NCI-H2029 treated with DMSO at 0.1 percent for 48 hours (cell line): ENCODE results near the gene LMO1.

Experiments used
- DNase-seq: peaks from one replicate; lab custom pipeline; 2025; lab: John Stamatoyannopoulos, UW

The LMO1 gene

GRCh38 chr11:8225589-8226036 is 38.1 kb downstream of the LMO1 start:
- peak; percentile 41 for DNase-seq

DNA sequence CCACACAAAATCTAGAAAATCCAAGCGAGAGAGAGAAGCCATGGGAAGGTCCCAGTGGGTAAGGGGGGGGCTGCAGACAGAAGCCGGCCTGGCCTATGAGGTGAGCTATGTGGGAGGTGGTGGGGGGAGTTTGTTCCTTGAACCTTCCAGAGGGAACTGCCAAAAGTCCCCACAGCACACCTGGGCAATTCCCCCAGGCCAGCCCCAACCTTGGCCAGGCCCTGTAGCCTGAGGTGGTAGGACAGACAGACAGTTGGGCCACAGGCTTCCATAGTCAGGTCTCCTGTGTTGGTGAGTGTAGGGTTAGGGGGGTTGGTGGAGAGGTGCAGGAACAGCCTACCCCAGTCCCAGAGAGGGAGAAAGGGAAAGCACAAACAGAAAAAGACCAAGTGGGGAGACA is 39.0 kb downstream of the LMO1 start:
- DNase-seq = no peak

DNA sequence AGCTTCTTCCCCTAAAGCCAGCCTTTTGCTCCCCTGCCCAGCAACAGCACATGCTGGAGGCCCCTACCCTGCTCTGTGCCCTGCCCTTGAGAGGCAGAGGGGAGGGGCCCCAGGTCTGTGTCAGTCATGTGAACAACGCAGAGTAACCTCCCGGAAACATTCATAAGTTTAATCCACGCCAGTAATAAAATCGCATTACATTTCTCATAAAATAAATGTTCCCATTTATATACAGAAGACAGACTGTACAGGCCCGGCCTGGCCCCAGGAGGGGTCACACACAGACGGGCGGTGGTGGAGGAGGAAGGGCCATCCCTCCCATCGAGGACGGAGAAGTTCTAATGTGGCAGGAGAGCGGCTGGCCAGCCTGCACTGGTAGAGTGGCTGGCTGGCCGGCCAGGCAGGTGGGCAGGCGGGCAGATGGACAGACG is 39.5 kb downstream of the LMO1 start:
- DNase-seq = no peak

DNA sequence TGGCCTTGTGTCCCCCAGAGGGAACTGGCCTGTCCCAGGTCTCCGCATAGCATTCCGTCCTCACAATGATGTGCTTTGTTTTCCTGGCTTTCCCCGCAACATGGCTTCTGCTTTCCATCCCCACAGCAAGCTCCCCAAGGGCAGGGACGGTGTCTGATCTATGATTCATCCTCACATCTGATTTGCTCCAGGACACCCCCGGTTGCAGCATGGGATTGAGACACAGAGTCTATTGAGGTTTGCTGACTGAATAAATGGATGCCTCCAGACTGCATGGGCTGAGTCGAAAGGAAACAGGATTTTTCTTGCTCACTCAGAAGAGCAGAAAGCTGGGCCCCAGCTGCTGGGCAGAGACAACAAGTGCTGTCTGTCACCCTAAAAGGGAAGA is 40.2 kb downstream of the LMO1 start:
- DNase-seq = no peak

DNA sequence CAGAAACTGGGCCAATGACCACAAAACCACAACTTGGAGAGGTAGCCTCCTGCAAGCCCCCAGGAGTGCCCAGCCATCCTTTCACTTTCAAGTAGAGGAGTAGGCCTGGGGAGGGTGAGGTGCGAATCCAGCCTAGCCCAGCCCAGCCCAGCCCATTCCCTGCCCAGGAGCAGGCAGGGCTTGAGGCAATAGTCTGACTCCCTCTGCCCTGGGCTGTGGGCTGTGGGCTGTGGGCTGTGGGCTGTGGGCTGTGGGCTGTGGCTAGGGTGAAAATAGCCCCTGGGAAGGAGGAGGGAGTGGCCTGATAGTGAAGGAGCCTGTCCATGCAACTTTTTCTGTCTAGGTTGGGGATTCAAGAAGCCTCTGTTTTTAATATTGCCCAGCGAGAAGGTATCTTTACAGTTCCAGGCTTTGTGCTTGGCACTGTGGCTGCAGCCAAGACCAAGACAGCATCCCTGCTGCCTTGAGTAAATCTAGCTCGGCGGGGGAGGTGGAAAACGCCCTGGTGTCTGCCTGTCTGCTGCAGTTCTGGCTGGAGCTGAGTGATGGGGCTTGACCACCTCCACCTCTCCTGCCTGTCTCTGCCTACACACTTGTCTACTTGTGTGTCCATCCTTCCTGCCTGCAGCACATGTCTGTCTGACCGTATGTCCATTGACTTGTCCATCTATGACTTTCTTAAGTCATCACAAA is 40.7 kb downstream of the LMO1 start:
- no peak for DNase-seq

GRCh38 chr11:8221917-8222495 is 41.7 kb downstream of the LMO1 start:
- no peak for DNase-seq

DNA sequence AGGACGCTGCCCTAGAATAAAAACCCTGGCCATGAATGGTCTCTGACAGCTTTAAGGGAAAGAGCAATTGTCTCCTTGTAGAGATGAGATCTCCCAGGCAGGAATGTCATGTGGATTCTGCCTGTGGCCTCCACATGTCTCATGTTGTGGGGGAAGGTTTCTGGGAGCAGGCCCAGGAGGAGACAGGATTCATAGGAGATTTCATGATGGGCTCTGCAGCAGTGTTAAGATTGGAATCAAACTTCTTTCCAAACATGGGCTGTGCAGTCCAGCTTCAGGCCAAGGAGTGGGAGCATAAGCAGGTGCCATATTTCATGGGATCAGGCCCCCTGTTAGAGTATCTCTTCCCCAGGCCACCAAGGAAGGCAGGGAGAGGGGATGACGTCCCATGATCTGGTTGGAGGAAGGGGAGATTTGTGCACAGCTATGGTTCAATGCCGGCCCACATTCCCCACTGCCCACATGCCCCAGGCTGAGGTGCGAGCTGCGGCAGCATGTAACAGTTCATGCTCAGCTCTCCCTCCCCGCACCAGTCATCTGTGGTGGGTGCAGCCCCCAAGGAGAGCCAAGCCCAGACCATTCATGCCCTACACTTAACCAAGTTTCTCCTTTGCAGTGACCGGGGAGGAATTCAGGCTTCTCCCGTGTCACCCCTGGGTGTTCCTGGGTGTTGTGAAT is 42.5 kb downstream of the LMO1 start:
- no peak for DNase-seq

- no peak for DNase-seq
Observed at GRCh38 chr11:8220261-8221045, 43.2 kb downstream of the LMO1 start.

GRCh38 chr11:8219257-8220021 is 44.2 kb downstream of the LMO1 start:
- DNase-seq = peak; percentile 9

GRCh38 chr11:8218840-8219239 is 44.8 kb downstream of the LMO1 start:
- no peak for DNase-seq

- no peak for DNase-seq
Observed at GRCh38 chr11:8218409-8218808, 45.3 kb downstream of the LMO1 start.

GRCh38 chr11:8217926-8218325 is 45.8 kb downstream of the LMO1 start:
- DNase-seq = no peak

GRCh38 chr11:8217136-8217535 is 46.5 kb downstream of the LMO1 start:
- no peak for DNase-seq

DNA sequence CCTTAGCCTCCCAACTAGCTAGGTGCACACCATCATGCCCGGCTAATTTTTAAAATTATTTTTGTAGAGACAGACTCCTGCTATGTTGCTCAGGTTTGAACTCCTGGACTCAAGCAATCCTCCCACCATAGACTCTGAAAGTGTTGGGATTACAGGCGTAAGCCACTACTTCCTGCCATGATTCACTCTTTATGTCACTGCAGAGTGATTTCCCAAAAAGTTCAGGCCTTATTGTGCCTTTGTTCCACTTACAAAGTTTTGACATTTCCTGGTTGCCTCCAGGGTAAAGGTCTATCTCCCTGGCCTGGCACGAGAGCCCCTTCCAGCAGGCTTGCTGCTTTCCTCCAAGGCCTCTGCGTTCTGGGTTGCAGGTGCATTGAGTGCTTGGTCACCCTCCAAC is 50.3 kb downstream of the LMO1 start:
- DNase-seq = no peak

- no peak for DNase-seq
Observed at GRCh38 chr11:8209208-8209807, 54.4 kb downstream of the LMO1 start.

DNA sequence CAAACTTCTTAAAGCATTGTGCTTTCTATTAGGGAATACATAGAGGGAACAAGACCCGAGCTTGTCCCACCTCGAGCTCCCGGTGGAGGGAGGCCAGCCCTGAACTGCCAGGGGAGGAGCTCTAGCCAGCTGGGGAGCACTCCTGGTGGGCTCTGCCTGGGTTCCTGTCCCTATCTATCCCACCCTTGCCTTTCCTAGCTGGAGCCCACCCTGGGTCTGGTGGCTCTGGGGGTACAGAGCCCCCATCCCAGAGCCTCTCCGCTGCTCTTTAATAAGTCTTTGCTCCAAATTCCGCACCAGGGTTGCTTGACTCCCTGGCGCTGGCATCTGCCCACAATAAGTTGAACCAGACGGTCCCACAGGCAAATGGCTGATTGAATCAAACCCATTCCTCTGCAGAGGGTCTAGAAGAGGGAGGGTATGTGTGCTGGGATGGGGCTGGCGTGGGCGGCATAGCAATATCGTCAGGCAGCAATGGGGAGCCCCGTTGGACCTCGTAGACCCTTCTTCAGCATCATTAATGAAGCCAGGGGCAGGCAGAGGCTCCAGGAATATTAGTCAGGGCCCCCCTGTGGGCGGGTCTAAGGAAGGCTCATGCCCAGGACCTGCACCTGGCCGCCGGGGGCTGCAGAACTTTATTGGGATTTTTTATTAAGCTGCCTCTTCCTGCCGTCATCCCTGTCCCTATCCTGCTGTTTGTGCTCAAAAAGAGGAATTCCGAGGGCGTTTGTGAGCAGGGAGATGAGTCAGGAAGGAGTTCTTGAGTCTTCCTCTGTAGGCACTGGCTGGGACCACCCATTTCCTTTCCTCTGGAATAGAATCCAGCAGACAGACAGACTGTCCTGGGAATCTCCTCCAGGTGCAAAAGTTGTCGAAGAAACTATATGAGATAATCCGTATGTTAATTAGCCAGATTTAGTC is 56.3 kb downstream of the LMO1 start:
- no peak for DNase-seq

GRCh38 chr11:8206251-8207079 is 57.2 kb downstream of the LMO1 start:
- DNase-seq = peak; percentile 27

GRCh38 chr11:8205566-8205965 is 58.1 kb downstream of the LMO1 start:
- no peak for DNase-seq

- DNase-seq = no peak
Observed at GRCh38 chr11:8204596-8204995, 59.1 kb downstream of the LMO1 start.
